NT2/D1 (cell line): Measurements from ENCODE around the gene TREM2.

Experiments
- DNase-seq: peaks from one replicate; pipeline ENCODE4 v3.0.0-alpha.2; 2011; ENCODE audit warnings: low read depth, low spot score
- H3K27me3 ChIP-seq: 2 replicates; pipeline ENCODE4 v1.6.0; 2011; ENCODE audit warnings: mild to moderate bottlenecking; ENCODE audit not compliant: insufficient read length, insufficient read depth
- H3K36me3 ChIP-seq: 2 replicates; pipeline ENCODE4 v1.6.1; 2011; ENCODE audit warnings: mild to moderate bottlenecking, low read length, mixed read lengths; ENCODE audit not compliant: insufficient read depth, insufficient read length
- H3K4me1 ChIP-seq: 2 replicates; pipeline ENCODE4 v1.5.1; 2011; ENCODE audit not compliant: insufficient read depth, insufficient read length
- H3K4me3 ChIP-seq: 2 replicates; pipeline ENCODE4 v1.5.1; 2011; ENCODE audit warnings: low read depth; ENCODE audit not compliant: insufficient read length
- H3K9ac ChIP-seq: 2 replicates; pipeline ENCODE4 v1.6.0; 2011; ENCODE audit warnings: low read depth; ENCODE audit not compliant: insufficient read length
- H3K9me3 ChIP-seq: 2 replicates; pipeline ENCODE4 v1.5.1; 2011; ENCODE audit warnings: mild to moderate bottlenecking, low read length; ENCODE audit not compliant: insufficient read depth
- SUZ12 ChIP-seq: IDR thresholded peaks from 2 replicates; pipeline ENCODE4 v1.6.1; 2011; ENCODE audit not compliant: insufficient read length, insufficient read depth; ENCODE audit errors: extremely low read depth
- YY1 ChIP-seq: IDR thresholded peaks from 2 replicates; pipeline ENCODE4 v1.6.1; 2011; ENCODE audit not compliant: insufficient read length, insufficient read depth
- ZNF274 ChIP-seq: IDR thresholded peaks from 2 replicates; pipeline ENCODE4 v1.6.1; 2011; ENCODE audit warnings: mild to moderate bottlenecking, low read depth, low read length

The TREM2 gene

DNA sequence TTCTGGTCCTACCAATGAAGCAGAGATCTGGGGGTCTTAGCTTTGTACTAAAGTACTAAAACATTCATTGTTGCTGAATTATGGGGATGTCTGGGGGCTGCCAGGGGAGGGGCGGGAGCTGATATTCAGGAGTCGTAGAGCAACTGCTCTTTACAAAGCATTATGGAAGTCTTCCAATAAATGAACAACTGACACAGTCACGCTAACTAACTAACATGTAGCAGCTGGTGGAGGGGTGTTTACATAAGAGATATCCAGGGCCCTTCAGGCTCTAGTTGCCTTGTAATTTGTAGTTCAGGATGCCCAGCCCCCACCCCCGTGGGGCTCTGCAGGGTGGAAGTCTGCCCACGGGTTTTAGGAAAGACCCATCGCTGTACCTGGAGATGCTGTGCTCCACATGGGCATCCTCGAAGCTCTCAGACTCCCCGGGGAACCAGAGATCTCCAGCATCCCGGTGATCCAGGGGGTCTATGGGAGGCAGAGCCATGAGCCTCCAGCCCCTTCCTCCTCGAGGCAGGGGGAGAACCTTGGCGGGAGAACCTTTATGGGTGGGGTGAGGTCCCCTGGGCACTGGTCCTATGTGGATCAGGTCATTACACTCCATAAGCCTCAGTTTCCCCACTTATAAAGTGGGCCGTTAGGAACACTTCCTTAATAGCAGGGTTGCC lies 3.4 kb downstream of the TREM2 start:
- H3K4me3 ChIP-seq, result no peak overlapping the region
- H3K9ac ChIP-seq, result no peak overlapping the region
- H3K9me3 ChIP-seq, result no peaks in the 10 kb centered on the region
- no peak for DNase-seq
- no peak for TF ChIP-seq SUZ12
- TF ChIP-seq YY1, result no peak
- TF ChIP-seq ZNF274, result no peak
- no peaks in the 10 kb centered on the region for H3K36me3 ChIP-seq
- peaks cover 7% of the 10 kb centered on the region for H3K4me1 ChIP-seq
- H3K27me3 ChIP-seq, result no peaks in the 10 kb centered on the region

DNA sequence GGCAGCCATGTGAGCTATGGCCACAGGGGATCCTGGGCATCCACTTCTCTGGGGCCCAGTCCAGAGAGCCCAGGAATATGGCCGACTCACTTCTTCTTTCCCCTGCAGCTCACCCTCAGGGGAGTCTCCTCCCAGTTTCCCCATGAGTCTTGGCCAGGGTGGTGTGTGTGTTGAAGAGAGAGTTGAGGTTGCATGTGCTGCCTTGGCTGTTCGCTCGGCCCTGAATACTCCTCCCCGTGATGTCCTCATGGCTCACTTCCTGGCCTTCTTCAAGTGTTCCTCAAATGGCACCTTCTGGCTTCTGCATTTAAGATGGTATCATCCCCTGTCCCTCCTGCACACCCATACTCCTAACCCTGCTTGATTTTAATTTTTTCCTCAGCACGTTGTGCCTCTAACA lies 5.6 kb downstream of the TREM2 start:
- H3K4me1 ChIP-seq, result no peaks in the 10 kb centered on the region

DNA sequence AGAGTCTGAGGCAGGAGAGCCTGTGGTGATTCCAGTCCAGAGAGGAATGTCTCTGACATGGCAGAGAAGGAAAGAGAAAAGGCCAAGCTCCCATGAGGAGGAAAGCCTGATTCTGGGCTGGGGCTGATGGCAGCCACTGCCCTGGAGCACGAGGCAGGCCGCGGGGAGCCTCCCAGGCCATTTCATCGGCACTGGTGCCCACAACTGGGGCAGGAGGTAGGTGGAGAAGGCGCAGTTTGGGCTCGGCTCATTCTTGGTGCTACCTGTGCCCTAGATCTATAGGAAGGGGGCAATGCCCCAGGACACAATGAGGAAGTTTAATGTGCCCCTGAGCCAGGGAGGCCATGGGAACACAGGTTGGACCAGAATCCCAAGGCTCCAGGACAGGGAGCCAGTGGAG lies 6.1 kb downstream of the TREM2 start:
- H3K36me3 ChIP-seq, result no peaks in the 10 kb centered on the region
- H3K4me3 ChIP-seq, result no peak overlapping the region
- DNase-seq, result no peak
- H3K4me1 ChIP-seq, result no peaks in the 10 kb centered on the region
- H3K9me3 ChIP-seq, result no peaks in the 10 kb centered on the region
- H3K9ac ChIP-seq, result no peak overlapping the region
- TF ChIP-seq YY1, result no peak
- no peaks in the 10 kb centered on the region for H3K27me3 ChIP-seq

More for the DNA sequence above, 5.6 kb downstream of the TREM2 start:
- no peak overlapping the region for H3K4me3 ChIP-seq
- no peak for DNase-seq
- no peaks in the 10 kb centered on the region for H3K36me3 ChIP-seq
- H3K9ac ChIP-seq, result no peak overlapping the region
- H3K9me3 ChIP-seq, result no peaks in the 10 kb centered on the region
- no peak for TF ChIP-seq SUZ12
- no peak for TF ChIP-seq YY1
- no peak for TF ChIP-seq ZNF274
- no peaks in the 10 kb centered on the region for H3K27me3 ChIP-seq

DNA sequence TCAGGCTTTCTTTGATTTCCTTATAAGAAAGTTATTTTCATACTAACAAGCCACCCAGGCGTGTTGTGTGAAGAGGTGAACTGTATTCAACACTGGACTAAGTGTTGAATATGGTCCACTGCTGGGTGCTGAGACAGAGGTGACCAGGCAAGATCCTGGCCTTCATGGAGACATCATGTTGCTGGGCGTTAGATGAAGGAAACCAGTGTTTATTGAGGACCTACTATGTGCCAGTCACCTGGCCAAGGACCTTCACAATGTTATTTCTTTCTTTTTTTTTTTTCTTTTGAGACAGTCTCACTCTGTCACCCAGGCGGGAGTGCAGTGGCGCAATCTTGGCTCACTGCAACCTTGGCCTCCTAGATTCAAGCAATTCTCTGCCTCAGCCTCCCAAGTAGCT lies 6.9 kb downstream of the TREM2 start:
- Histone ChIP-seq H3K4me1 (no peaks in the 10 kb centered on the region), H3K9ac (no peak overlapping the region), H3K36me3 (no peaks in the 10 kb centered on the region), H3K9me3 (no peaks in the 10 kb centered on the region), H3K27me3 (no peaks in the 10 kb centered on the region), H3K4me3 (no peak overlapping the region)
- TF ChIP-seq YY1 (no peak), SUZ12 (no peak), ZNF274 (no peak)
- DNase-seq, result no peak

DNA sequence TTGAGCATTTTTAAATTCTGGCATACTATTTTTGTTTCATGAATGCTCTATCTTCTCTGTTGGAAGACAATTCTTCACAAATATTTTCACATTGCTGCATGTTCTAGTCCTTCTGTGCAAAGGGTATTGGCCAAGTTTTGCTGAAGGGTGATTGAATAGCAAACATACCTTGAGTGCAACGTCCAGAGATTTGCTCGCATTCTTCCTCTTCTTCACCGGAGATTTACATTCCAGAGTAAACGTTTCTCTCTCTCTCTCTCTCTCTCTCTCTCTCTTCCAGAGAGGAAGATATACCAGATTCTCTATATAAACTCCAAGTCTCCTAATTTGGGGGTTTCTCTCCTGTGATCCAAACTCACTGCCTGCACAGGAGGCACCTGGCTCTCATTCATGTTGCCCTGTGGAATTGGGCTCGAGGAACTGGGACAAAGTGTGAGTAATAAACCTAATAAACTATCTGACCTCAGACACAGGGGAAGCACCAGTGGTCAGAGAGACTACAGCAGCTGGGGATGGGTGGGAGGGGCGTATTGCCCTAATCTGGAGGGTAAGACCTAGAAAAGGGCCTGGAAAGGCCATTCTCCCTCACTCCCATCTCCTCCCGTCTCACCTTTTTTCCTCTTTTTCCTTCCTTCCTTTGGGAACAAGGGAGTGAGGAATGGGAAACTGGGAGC lies 7.6 kb downstream of the TREM2 start:
- DNase-seq, result no peak
- Histone ChIP-seq H3K27me3 (no peaks in the 10 kb centered on the region), H3K9me3 (no peaks in the 10 kb centered on the region), H3K9ac (no peak overlapping the region), H3K4me3 (no peak overlapping the region), H3K4me1 (no peaks in the 10 kb centered on the region), H3K36me3 (no peaks in the 10 kb centered on the region)
- no peak for TF ChIP-seq ZNF274
- TF ChIP-seq YY1, result no peak
- no peak for TF ChIP-seq SUZ12

GRCh38 chr6:41153992-41154625 lies 8.8 kb downstream of the TREM2 start, which contains the start of gene TREML1:
Gene TREML1 (minus strand): TSS chr6:41154347. CDS start chr6:41154288, 59 bp downstream.
- H3K36me3 ChIP-seq, result no peaks in the 10 kb centered on the region
- H3K9me3 ChIP-seq, result no peaks in the 10 kb centered on the region
- no peak within 1 kb of the TSS for H3K9ac ChIP-seq
- H3K27me3 ChIP-seq, result no peaks in the 10 kb centered on the region
- H3K4me3 ChIP-seq, result no peak within 1 kb of the TSS
- TF ChIP-seq YY1 (no peak), ZNF274 (no peak), SUZ12 (no peak)
- DNase-seq, result no peak
- no peaks in the 10 kb centered on the region for H3K4me1 ChIP-seq

- Histone ChIP-seq H3K27me3 (no peaks in the 10 kb centered on the region), H3K4me3 (no peak overlapping the region), H3K4me1 (no peaks in the 10 kb centered on the region), H3K9me3 (no peaks in the 10 kb centered on the region), H3K36me3 (no peaks in the 10 kb centered on the region), H3K9ac (no peak overlapping the region)
- no peak for DNase-seq
- no peak for TF ChIP-seq ZNF274
- no peak for TF ChIP-seq SUZ12
- no peak for TF ChIP-seq YY1
Observed at GRCh38 chr6:41153451-41153850, 9.5 kb downstream of the TREM2 start.

DNA sequence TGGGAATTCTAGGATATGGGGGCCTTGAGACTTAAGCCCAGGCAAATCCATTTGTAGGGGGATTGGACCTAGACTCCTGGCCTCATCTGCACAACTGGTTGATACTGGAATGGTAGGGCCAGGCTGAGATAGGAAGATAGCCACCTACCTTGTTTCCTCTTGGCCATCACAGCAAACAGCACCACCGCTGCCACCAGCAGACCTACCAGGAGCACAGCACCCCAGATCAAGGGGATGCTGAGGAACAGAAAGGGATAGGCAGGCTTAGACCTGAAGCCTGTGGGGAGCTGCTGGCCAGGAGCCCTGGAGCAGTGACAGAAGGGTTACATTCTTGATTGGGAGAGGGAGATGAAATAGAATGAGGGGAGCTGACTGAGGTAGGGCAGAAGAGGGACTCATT lies 12.2 kb downstream of the TREM2 start:
- no peaks in the 10 kb centered on the region for H3K36me3 ChIP-seq
- no peaks in the 10 kb centered on the region for H3K27me3 ChIP-seq
- TF ChIP-seq SUZ12 (no peak), ZNF274 (no peak), YY1 (no peak)
- no peak overlapping the region for H3K9ac ChIP-seq
- no peak overlapping the region for H3K4me3 ChIP-seq
- DNase-seq, result no peak
- H3K4me1 ChIP-seq, result no peaks in the 10 kb centered on the region
- no peaks in the 10 kb centered on the region for H3K9me3 ChIP-seq
